HG03354 (cell line): Measurements from ENCODE around the gene CD6.
"Not testable (repeated sequence)": the region's sequence is repeated elsewhere in the genome, so short reads cannot be mapped to it uniquely, and the experiment has no call there.

ENCODE experiments used
- ATAC-seq: cut with Tn5 transposase; IDR thresholded peaks from one replicate; pipeline ENCODE4 v1.9.1; 2021; ENCODE audit warnings: mild to moderate bottlenecking; ENCODE audit not compliant: unreplicated experiment, poor library complexity, severe bottlenecking

CD6 gene

DNA sequence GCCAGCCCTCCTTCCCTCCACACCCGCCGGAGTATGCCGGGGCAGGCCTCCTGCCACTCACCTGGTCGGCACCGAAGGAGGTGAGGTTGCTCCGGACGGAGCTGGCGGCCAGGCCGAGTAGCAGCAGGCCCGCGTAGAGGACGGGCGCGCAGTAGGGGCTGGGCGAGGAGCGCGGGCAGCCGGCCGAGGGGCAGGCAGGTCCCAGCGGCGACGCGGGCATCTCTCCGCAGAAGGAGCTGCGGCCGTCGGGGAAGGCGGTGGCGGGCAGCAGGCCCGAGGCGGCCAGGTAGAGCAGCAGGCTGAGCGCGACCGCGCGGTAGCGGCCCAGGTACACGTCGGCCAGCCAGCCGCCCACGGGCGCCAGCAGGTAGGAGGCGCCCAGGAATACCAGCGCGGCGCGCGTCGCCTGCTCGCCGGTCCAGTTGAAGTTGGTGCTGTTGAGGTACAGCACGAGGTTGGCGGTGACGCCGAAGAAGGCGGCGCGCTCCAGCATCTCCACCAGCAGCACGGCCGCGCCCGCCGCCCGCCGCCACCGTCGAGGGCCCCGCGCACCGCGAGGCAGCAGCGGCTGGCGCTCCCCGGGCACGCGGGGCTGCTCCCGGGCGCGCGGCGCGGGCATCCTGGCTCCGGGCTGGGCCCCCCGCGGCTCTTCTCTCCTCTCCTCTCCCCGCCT, 20.4 kb upstream of the CD6 start:
- no peak for ATAC-seq

GRCh38 chr11:60951606-60951903, 19.9 kb upstream of the CD6 start:
- no peak for ATAC-seq

DNA sequence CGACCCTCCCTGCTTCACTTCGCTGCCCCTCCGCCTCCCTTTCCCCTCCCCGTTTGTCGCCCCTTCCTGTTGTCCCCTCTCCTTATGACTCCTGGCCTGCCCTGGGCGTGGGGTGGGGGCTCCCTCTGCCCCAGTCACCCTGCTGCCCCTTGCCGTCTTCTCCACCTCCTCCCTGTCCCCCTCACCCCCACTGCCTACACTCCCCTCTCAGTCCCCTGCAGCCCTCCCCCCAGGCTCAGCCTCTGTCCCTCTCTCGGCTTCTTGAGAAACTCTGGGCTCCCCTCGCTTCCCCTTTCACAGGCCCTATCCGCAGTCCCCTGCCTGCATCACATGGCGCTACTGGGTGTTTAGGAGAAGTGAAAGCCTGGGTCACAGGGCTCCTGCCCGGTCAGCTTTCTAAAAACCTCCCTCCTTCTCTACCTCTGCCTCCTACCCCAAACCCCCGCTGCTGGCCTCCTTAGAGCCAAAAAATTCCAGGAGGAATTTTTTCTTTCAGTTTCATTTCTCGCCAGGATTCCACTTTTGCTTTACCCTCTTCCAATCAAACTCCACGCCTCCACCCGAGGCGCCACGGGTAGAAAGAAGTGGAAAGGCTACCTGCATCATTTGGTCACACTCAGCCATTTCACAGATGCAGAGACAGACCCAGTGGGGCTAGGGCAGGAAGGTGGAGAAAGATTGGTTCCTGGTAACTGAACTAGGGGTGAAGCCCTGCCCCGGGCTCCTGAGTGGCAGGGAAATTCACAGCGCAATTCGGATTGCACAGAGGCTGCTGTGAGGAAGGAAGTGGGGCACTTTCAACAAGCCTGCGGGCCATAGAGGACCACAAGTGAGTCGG, 19.4 kb upstream of the CD6 start, which contains the start of gene SLC15A3:
Gene SLC15A3 (minus strand): TSS at position 273 of the 838 bp plus-strand sequence. CDS start 625 bp downstream, outside the sequence.
- ATAC-seq = peak; percentile 84

DNA sequence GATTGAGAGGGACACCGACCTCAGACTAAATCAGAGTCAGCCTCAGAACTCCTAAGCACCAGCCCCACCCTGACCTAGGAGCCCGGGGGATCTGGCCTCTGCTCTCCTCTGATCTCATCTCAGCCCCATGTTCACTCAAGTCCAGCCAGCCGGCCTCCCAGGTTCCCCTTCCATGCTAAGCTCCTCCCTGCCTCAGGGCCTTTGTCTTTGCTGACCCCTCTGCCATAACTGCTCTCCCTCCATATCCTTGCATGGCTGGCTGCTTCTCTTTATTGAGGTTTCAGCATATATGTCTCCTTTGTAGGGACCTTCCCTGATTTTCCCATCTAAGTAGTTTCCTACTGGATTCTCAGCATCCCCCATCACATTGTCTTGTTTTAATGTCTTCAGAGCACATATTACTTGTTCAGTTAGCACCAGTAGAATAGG, 18.7 kb upstream of the CD6 start:
- peak; percentile 23 for ATAC-seq

- no peak for ATAC-seq
Observed at GRCh38 chr11:60953781-60954180, 17.7 kb upstream of the CD6 start.

GRCh38 chr11:60954421-60954820, 17.1 kb upstream of the CD6 start:
- ATAC-seq = no peak

- no peak for ATAC-seq
Observed at GRCh38 chr11:60955571-60955970, 15.9 kb upstream of the CD6 start.

DNA sequence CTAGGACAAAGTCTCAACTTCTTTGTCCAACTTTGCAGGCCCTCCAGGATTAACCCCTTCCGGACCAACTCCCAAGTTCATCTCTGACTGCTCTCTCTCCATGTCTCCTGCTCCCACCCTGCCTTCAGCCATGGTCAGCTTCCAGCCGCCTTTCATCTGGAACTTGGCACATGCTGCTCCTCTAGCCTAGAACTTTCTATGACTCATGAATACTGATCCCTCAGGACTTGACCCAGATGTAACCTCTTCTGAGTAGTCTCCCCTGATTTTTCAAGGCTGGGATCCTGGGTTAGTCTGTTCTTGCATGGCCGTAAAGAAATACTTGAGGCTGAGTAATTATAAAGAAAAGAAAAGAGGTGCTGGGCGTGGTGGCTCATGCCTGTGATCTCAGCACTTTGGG, 14.3 kb upstream of the CD6 start:
- ATAC-seq = no peak

DNA sequence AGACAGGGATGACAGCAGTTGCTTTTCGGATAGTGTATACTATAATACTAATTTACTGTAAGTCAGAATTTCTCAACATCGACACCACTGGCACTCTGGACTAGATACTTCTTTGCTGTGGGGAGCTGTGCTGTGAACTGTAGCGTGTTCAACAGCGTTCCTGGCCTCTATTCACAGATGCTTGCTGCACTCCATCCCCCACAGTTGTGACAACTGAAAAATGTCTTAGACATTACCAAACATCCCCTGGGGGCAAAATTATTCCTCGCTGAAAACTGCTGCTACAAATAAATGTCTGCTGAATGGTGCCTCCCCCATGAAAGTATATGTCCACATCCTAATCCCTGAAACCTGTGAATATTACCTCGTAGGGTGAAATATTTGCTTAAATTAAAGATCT, 12.0 kb upstream of the CD6 start:
- ATAC-seq = no peak

DNA sequence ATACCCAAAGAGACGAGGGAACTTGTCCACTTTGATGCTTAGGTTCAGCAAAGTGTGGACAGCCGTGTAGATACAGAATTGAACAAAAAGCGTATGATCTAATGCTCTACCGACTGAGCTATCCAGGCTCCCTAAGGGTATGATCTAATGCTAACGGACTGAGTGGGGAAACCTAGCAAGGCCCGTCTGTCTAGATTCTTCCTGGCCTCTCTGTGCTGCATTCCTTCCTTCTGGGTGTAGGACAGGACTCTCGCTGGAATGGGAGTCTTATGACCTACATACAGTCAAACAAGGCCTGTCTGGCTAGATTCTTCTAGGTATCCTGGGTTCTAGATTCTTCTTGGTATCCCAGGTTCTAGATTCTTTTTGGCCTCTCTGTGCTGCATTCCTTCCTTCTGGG, 11.1 kb upstream of the CD6 start:
- ATAC-seq = no peak

DNA sequence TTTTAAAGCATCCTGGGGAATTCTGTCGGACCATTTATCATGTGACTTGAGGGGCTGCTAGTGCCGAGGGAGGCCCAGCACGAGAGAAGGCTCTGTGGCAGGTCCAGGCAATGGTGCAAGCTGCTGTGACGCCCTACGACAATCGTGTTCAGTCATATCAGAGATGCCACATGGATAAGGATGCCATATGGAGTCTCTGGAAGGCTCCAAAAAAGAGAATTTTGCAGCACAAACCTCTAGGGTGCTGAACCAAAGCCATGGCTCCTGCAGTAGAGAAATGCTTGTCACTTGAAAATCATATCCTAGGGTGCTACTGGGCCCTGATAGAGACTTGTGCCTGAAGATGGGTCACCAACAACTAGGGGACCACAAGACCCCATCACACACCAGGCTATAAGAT, 6.7 kb upstream of the CD6 start:
- no peak for ATAC-seq

GRCh38 chr11:60966890-60967289, 4.6 kb upstream of the CD6 start:
- ATAC-seq = no peak

DNA sequence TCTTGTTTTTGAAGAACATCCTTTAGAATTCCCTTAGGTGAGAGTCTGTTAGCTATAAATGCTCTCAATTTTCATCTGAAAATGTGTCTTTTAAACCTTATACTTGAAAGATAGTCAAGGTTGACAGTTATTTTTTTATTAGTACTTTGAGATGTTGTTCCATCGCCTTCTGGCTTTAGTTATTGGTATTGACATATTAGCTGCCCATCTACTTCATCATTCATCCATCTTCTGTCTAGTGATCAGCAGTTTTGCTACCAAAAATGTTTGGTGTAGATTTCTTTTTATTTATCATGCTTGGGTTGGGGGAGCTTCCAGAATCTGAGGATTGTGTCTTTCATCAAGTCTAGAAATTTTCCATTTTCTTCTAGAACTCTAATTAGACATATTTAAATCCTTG, 3.3 kb upstream of the CD6 start:
- ATAC-seq = no peak

GRCh38 chr11:60970369-60970774, 1.1 kb upstream of the CD6 start:
- ATAC-seq = no peak

DNA sequence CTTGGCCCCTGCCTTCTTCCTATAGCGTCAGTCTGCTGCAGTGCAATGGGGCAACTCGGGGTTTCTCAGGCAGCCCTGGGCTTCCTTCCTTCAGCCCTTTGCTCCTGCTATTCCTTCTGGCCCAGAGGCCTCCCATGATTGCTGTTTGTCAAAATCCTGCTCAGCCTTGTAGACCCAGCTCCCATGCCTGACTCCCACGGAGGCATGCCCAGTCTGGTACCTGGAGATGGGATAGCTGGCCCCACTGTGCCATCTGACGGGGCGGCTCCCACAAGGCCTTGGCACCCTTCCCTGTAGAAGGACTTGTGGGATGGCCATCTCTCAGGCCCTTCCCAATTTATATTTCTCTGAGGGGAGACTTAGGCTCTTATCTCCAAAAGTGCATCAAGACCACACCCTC, 590 bp upstream of the CD6 start:
- no peak for ATAC-seq

DNA sequence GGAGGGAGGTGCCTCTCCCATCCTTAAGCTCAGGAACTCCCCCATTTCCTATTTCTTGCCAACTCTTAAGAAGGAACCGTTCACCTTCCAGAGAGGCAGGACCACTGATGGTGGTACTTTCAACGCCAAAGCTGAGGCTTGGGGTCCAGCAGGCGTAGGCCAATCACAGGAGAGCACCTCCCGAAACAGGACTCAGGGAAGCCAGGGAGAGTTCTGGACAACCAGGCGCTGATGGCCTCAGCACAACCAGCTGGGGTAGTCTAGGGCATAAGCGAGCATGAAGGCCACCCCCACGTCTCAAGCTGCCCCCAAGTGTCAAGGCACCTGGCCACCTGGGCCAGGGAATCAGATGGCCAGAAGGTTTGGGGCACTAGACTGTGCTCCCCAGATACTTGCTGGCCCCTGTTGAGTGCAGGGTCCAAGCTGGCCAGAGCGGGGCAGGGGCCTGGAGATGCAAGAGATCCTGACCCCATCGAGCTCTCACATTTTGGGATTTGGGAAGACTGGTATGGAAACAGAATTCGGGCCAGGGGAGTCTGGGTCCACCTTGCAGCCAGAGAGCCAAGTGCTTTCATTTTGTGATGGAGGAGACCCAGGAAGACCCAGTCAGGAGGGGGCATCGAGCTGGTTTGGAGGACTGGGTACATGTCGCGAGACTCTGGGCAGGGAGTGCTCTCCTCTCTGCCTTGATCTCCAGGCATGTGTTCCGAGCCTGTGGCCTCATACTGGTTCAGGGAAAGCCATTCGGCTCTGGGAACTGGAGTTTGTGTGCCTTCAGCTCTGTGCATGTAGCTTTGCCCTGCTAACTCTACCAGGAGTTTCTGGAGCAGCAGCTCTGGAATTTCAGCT, 926 bp downstream of the CD6 start:
- ATAC-seq = no peak

DNA sequence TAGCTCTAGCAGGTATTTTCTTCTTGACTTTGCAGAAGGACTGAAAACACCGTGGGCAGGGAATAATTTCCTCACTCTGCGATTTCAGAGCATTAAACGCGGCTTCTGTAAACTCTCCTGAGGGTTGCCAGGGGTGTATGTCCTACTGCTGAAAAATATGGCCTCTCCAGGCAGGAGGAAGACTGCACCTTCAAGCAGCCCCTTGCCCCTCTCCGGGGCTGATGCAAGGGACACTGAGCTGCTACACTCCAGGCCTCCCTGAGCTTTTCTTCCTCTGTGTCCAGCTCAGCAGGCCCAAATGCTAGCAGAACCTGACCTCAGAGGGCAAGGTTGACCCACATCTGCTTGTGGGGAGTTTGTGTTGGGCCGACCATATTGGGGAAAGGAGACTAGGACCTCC, 2.2 kb downstream of the CD6 start:
- no peak for ATAC-seq

GRCh38 chr11:60974316-60974715, 2.8 kb downstream of the CD6 start:
- ATAC-seq = not testable (repeated sequence)

DNA sequence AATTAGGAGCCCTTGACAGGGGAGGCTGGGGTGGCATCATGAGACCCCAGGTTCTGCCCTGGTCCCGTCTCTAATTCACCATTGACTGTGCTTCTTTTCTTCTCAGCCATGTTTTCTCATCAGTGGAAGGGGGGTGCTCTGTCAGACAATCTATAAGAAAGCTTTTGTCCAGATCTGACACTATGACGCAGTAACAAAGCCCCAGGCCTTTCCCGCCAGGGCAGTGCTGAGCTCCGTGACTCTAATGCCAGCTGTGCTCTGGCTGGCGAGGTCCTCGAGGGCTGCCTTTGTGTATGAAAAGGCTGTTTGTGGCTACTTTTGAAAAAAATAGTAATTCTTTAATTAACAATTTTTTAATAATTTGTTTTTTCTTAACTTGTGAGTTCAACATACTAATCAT, 3.2 kb downstream of the CD6 start:
- no peak for ATAC-seq

DNA sequence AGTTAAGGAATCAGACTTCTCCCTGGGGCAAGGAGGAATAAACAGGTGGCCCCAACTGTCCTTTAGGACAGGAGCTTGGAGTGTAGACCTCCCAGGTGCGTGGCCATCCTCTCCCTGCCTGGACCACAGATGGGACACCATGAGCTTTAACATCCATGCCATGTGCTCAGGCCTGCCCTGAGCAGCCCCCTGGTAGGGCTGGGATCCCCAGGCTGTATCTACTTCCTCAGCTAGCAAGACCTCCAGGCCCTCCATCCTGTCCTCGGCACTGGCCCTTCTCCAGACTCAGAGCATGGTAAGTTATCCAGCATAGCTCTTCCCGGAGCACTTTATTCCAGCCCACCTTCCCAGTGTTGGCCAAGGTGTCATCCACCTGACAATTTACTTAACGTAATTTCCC, 5.7 kb downstream of the CD6 start:
- ATAC-seq = no peak

DNA sequence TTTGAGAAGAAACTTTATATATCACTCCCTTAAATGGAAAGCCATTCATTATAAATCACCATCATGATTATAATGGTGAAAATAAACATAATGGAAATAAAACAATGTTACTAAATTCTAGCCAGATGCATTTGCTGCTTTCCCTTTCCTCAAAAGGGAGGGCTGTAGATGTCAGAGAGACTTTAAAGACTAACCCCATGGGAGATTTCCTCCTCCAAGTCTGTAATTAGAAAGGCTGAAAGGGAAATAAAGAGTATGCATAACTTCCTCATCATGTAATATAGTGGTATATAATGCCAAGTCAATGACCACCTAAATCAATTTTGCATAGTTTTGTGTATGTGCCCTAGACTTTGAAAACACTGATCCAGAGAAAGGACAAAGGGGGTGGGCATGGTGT, 6.4 kb downstream of the CD6 start:
- no peak for ATAC-seq
